Activated effector memory CD4-positive, alpha-beta T cell treated with Interleukin-2 at 50 U/mL for 16 hours (primary cell): ENCODE measurements around the gene MYO10.

Experiments used
- DNase-seq: peaks from one replicate; pipeline ENCODE4 v3.0.0-alpha.2; 2020

MYO10 gene

DNA sequence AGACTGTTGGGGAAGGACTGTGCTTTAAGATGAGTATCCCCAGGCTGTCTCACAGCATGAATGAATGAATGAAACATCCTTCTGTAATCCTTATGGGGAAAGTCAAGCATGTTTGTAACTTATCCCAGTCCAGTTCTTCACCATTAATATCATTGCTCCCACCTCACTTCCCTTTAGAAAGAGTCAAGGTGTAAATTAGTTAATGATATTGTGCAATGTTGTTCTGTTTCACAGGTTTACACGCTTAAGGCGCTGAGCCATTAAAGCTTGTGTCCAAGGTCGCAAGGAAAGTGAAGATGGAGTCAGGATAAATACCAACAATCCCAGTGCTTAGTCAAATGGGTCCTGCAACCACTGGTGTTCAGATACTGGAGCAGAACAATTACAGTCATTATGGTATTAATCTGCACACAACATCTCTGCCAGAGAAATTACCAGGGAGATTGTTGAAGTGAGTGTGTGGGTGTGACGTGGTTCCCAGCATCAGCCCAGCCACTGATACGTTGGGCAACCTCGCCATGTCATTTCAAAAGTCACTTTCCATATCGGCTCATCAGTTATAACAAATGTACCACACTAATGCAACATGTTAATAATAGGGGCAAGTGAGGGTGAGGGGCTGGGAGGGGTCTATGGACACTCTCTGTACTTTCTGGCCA is 1.5 kb upstream of the MYO10 start:
- no peak for DNase-seq

GRCh38 chr5:16936989-16937438 is 926 bp upstream of the MYO10 start:
- DNase-seq, result no peak

GRCh38 chr5:16935231-16936149 is 598 bp downstream of the MYO10 start:
- no peak for DNase-seq

DNA sequence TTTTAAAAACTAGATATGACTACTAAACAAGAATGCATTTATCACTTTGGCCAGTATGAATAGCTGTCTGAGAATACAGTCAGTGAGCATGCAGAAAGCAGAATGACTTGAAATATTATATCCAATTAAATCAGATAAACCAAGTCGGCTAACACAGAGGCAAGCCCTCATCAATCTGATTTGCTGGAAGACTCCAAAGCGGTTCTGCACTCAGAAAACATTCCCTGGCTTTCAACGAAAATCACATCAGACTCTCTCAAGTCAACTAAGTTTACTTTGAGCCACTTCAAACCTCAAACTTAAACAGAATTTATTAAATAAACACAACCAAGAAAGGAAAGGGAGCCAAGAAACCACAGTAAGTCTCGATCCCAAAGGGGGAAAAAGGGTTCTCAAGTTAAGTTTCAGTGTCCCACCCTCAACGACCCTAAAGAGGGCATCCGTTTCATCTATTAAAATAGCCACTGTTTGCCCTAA is 1.4 kb downstream of the MYO10 start:
- DNase-seq, result no peak

DNA sequence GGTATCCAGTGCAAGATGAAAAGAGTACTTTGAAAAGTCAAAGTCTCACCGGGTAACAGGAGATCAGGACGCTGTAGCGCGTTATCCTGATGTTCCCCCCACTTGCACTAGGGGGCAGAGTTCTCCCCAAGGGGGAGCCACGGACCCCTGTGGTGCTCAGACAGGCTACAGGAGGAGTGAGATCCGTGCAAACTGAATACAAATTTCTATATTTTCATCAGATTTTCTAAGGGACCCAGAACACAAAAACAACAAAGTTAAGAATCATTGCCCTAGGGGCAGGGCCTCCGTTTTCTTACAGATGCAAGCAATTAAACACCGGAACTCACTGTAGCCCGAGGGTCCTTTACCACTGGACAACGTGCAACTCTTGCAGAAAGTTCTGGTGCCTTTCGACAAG is 2.0 kb downstream of the MYO10 start:
- DNase-seq, result no peak

GRCh38 chr5:16933337-16933736 is 2.8 kb downstream of the MYO10 start:
- DNase-seq, result no peak

DNA sequence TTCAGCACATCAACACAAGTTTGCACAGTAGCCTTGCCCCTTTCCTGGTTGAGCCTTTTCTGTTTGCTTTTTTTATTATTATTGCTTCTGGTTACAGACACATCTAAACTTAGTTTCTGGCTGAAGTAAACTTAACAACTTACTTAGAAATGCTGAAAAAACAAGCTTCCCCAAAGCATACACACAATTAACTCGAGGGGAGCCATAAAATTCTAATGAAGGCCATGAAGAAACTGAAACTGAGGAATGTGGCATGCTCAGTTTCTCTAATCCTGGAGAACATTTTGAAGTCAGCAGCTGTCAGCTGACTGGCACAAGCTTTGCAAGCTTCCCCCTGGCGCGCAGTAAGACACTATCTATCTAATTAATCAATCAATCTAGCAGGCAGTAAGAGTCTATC is 3.7 kb downstream of the MYO10 start:
- DNase-seq, result no peak

DNA sequence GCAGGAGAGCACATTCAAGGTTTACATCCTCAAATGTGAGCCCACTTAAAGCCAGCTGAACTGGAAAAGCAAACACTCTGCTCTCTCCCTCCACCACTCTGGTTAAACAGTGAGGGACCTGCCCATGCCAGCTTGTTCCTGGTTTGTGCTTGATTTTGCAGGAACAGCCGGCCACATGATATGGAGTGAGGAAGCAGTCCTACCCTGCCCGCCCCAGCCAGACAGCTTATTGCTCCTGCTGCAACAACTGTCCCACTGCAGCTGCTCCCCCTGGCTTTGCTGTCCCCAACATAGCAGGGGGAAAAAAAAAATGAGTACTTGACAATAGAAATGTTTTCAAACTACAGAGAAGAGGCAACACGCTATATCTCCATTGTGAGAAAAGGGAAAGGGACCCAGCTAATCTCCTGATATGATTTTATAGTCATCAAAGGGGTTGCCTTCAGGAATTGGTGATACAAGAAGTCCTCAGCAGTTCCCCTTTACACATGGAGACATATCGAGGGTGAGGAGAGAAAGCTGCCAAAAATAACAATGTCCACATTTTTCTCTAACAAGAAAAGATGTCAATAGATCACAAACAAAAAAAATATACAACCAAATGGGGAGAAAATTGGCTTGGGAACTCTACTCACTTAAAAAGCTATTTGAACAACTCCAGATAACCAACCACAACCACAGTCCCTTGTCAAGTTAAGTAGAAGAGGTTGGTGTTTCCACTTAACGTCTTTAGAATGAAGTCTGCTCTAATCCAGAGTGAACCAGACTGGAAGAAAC is 4.6 kb downstream of the MYO10 start:
- DNase-seq, result no peak

DNA sequence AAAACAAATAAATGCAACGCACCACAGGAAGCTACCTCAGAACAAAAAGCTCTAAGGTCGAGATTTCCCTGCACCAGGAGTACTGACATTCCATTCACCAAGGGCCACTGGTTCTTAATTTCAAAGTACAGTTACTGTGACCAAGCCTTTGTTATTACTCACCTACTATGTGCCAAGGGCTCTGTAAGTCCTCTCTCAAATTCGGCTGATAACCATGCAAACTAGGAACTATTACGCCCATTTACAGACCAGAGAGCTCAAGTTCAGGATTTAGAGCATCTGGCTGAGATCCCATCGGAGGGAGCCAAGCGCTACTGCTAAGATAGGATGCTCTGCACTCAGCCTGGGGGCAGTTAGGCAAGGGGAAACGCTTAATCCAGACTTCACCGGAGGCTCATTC is 5.6 kb downstream of the MYO10 start:
- DNase-seq, result no peak

DNA sequence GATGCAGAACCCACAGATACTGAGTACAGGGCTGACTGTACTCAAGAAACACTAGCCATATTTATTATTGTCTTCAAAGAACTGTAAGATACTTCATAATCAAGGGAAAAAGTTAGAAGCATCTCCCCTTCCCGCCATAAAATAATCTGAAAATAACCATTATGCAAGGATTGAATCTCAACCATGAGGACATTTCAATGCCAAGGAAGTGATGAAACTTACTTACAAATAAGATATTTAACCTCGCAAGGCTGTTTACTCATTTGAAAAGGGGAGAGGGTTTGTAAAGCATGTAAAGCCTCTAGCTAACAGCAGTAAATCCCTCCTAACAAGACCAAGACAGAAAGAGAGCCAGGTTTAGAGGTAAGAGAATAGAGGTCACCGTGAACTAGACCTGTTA is 6.3 kb downstream of the MYO10 start:
- DNase-seq, result no peak

DNA sequence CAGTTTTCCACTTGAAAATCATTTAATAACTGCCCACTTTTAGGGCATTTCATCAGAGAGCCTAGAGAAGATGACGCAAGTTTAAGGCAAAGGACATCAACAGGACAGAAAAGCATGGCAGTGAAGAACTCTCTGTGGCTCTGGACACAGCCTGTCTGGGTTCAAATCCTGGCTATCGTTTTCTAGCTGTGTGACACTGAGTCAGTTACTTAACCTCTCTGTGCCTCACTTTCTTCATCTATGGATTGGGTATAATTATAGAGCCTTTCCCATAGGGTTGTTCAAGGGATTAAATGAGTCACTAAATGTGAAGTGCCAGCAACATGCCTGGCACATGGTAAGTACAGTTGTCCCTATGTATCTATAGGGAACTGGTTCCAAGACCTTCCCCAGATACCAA is 6.7 kb downstream of the MYO10 start:
- DNase-seq, result no peak

DNA sequence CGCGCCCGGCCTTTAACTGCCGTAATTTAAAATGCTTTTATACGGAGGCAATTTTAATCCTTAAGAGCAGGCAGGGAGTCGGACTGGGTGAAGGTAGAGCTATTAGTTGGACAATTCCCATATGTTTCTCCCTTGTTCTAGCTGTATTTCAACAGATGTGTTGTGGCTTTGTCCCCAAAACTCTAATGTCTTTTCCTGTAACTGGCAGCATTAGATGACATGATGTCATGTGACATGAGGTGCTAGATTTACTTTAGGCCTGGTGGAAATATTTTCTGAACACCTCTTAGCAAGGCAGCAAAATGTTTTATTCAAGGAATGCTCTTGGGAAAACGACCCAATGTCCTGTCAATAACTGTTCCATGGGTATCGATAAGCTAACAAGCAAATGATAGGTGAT is 8.5 kb downstream of the MYO10 start:
- DNase-seq, result no peak

DNA sequence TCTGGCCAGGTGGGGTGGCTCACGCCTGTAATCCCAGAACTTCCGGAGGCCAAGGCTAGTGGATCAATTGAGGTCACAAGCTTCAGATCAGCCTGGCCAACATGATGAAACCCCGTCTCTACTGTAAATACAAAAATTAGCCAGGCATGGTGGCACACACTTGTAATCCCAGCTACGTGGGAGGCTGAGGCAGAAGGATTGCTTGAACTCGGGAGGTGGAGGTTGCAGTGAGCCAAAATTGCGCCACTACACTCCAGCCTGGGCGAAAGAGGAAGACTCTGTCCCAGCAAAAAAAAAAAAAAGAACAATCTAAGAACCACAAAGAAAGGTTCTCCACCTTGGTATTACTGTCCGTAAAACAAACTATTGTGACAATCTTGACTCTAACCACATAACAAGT is 9.7 kb downstream of the MYO10 start:
- DNase-seq, result no peak

DNA sequence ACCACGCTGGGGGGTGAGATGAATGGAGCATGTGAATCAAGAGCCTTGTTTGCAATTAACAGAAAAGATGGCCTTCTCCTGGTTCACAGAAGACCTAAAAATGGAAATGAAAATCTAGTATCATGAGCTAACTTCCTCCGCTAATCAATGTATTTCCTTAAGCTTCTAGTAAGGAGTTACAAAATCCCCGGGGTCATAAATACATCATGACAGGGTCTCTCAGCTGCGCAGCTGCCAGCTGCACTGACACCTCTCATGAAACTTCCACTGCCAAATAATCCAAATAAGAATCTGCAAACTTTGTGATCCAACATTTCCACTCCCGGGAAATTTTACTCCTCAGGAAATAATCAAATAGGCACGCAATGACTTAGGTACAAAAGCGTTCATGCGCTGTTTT is 11.9 kb downstream of the MYO10 start:
- DNase-seq, result no peak

- no peak for DNase-seq
Measured at GRCh38 chr5:16922430-16922829, 13.7 kb downstream of the MYO10 start.

GRCh38 chr5:16921211-16921610 is 14.9 kb downstream of the MYO10 start:
- DNase-seq, result no peak

- no peak for DNase-seq
Measured at GRCh38 chr5:16920109-16920816, 15.8 kb downstream of the MYO10 start.

- DNase-seq, result no peak
Measured at GRCh38 chr5:16918891-16919671, 17.0 kb downstream of the MYO10 start.

GRCh38 chr5:16918156-16918555 is 17.9 kb downstream of the MYO10 start:
- DNase-seq, result no peak

GRCh38 chr5:16916262-16916878 is 19.7 kb downstream of the MYO10 start:
- DNase-seq, result no peak

DNA sequence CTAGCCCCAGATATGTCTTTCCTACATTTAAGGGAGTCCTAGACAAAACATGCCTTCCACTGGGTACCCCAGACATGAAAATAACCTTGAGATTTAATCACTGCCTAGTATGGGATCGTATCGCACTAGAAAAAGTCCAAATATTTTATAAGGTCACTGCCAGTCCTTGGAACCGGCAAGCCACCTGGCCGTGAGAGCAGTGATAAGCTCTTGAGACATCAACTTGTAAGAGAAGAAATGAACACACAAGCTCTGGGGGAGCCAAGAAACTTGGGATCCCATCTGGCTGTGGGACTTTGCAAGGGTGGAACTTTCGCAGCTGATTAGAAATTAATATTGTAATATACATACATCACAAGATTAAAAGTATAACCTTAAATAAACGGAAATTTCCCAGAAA is 21.5 kb downstream of the MYO10 start:
- DNase-seq, result no peak

DNA sequence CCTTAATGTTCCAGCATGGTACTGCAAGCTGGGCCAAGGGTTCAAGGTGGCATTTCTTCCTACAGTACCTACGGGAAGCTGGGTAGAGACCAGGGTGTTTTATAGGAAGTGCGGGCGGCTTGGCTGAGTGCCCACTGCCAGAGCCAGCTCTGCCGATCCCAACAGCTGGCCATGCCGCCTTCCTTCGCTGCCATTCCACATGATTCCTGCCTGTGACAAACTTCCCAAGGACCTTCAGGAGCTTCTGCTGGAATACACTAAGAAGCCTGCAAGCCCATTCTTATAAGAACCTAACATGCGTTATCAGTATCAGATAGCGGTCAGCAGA is 22.0 kb downstream of the MYO10 start:
- no peak for DNase-seq
